T-helper 1 cell treated with Interleukin-12 subunit alpha and Interleukin-12 subunit beta and Interleukin-4 antibody, amounts not matched to agents 30 μg/mL and 1 μg/mL, for 36 hours (primary cell): Measurements from ENCODE around the gene MIPEP.

Experiments used
- H3K27ac Mint-ChIP-seq: one replicate; pipeline ENCODE4 v1.8.0; 2021; ENCODE audit warnings: mild to moderate bottlenecking, mixed read lengths
- H3K27me3 Mint-ChIP-seq: one replicate; pipeline ENCODE4 v1.8.0; 2021; ENCODE audit warnings: low read depth, mixed read lengths
- H3K36me3 Mint-ChIP-seq: one replicate; pipeline ENCODE4 v1.8.0; 2021; ENCODE audit warnings: low read depth, mixed read lengths
- H3K4me1 Mint-ChIP-seq: one replicate; pipeline ENCODE4 v1.8.0; 2021; ENCODE audit warnings: low read depth, mixed read lengths
- H3K4me3 Mint-ChIP-seq: one replicate; pipeline ENCODE4 v1.8.0; 2021; ENCODE audit warnings: mild to moderate bottlenecking, moderate library complexity, mixed read lengths
- H3K9me3 Mint-ChIP-seq: one replicate; pipeline ENCODE4 v1.8.0; 2021; ENCODE audit warnings: mixed read lengths

MIPEP gene

GRCh38 chr13:23870356-23871140 is 18.7 kb downstream of the MIPEP start:
- Mint-ChIP-seq H3K27ac (no peak overlapping the region), H3K4me3 (no peak overlapping the region), H3K27me3 (no peaks in the 10 kb centered on the region), H3K4me1 (no peaks in the 10 kb centered on the region), H3K9me3 (no peaks in the 10 kb centered on the region), H3K36me3 (no peaks in the 10 kb centered on the region)

GRCh38 chr13:23868521-23868920 is 20.7 kb downstream of the MIPEP start:
- Mint-ChIP-seq H3K27me3 (no peaks in the 10 kb centered on the region), H3K27ac (no peak overlapping the region), H3K4me3 (no peak overlapping the region), H3K36me3 (no peaks in the 10 kb centered on the region), H3K9me3 (no peaks in the 10 kb centered on the region), H3K4me1 (no peaks in the 10 kb centered on the region)

- Mint-ChIP-seq H3K4me3 (no peak overlapping the region), H3K27me3 (no peaks in the 10 kb centered on the region), H3K27ac (no peak overlapping the region), H3K4me1 (no peaks in the 10 kb centered on the region), H3K9me3 (no peaks in the 10 kb centered on the region), H3K36me3 (no peaks in the 10 kb centered on the region)
Observed at GRCh38 chr13:23867027-23867491, 22.1 kb downstream of the MIPEP start.

GRCh38 chr13:23866420-23867026 is 22.7 kb downstream of the MIPEP start:
- Mint-ChIP-seq H3K4me1 (no peaks in the 10 kb centered on the region), H3K9me3 (no peaks in the 10 kb centered on the region), H3K4me3 (no peak overlapping the region), H3K36me3 (no peaks in the 10 kb centered on the region), H3K27me3 (no peaks in the 10 kb centered on the region), H3K27ac (no peak overlapping the region)

- H3K4me3 Mint-ChIP-seq, result no peak overlapping the region
- H3K9me3 Mint-ChIP-seq, result no peaks in the 10 kb centered on the region
- H3K4me1 Mint-ChIP-seq, result no peaks in the 10 kb centered on the region
- H3K36me3 Mint-ChIP-seq, result no peaks in the 10 kb centered on the region
- H3K27ac Mint-ChIP-seq, result no peak overlapping the region
- no peaks in the 10 kb centered on the region for H3K27me3 Mint-ChIP-seq
Observed at GRCh38 chr13:23865906-23866305, 23.3 kb downstream of the MIPEP start.

- H3K4me3 Mint-ChIP-seq, result no peak overlapping the region
- H3K4me1 Mint-ChIP-seq, result no peaks in the 10 kb centered on the region
- H3K36me3 Mint-ChIP-seq, result no peaks in the 10 kb centered on the region
- H3K9me3 Mint-ChIP-seq, result no peaks in the 10 kb centered on the region
- no peak overlapping the region for H3K27ac Mint-ChIP-seq
- H3K27me3 Mint-ChIP-seq, result no peaks in the 10 kb centered on the region
Observed at GRCh38 chr13:23865026-23865425, 24.2 kb downstream of the MIPEP start.

- no peaks in the 10 kb centered on the region for H3K36me3 Mint-ChIP-seq
Observed at GRCh38 chr13:23861310-23861709, 27.9 kb downstream of the MIPEP start.

GRCh38 chr13:23859904-23860303 is 29.3 kb downstream of the MIPEP start:
- no peaks in the 10 kb centered on the region for H3K9me3 Mint-ChIP-seq
- H3K36me3 Mint-ChIP-seq, result no peaks in the 10 kb centered on the region
- H3K4me1 Mint-ChIP-seq, result no peaks in the 10 kb centered on the region
- no peak overlapping the region for H3K27ac Mint-ChIP-seq
- H3K27me3 Mint-ChIP-seq, result no peaks in the 10 kb centered on the region
- no peak overlapping the region for H3K4me3 Mint-ChIP-seq

More at GRCh38 chr13:23861310-23861709, 27.9 kb downstream of the MIPEP start:
- Mint-ChIP-seq H3K9me3 (no peaks in the 10 kb centered on the region), H3K27ac (no peak overlapping the region), H3K4me3 (no peak overlapping the region), H3K27me3 (no peaks in the 10 kb centered on the region), H3K4me1 (no peaks in the 10 kb centered on the region)

GRCh38 chr13:23859455-23859854 is 29.7 kb downstream of the MIPEP start:
- no peaks in the 10 kb centered on the region for H3K4me1 Mint-ChIP-seq
- no peaks in the 10 kb centered on the region for H3K27me3 Mint-ChIP-seq
- no peaks in the 10 kb centered on the region for H3K9me3 Mint-ChIP-seq
- H3K36me3 Mint-ChIP-seq, result no peaks in the 10 kb centered on the region
- H3K4me3 Mint-ChIP-seq, result no peak overlapping the region
- no peak overlapping the region for H3K27ac Mint-ChIP-seq

GRCh38 chr13:23858546-23858945 is 30.7 kb downstream of the MIPEP start:
- Mint-ChIP-seq H3K27ac (no peak overlapping the region), H3K4me1 (no peaks in the 10 kb centered on the region), H3K27me3 (no peaks in the 10 kb centered on the region), H3K9me3 (no peaks in the 10 kb centered on the region), H3K36me3 (no peaks in the 10 kb centered on the region), H3K4me3 (no peak overlapping the region)

- Mint-ChIP-seq H3K36me3 (peaks cover 3% of the 10 kb centered on the region), H3K27ac (no peak overlapping the region), H3K4me3 (no peak overlapping the region), H3K27me3 (no peaks in the 10 kb centered on the region), H3K9me3 (no peaks in the 10 kb centered on the region), H3K4me1 (no peaks in the 10 kb centered on the region)
Observed at GRCh38 chr13:23856008-23856750, 33.0 kb downstream of the MIPEP start.

- no peaks in the 10 kb centered on the region for H3K4me1 Mint-ChIP-seq
- H3K9me3 Mint-ChIP-seq, result no peaks in the 10 kb centered on the region
- no peak overlapping the region for H3K4me3 Mint-ChIP-seq
- no peak overlapping the region for H3K27ac Mint-ChIP-seq
- peaks cover 3% of the 10 kb centered on the region for H3K36me3 Mint-ChIP-seq
- no peaks in the 10 kb centered on the region for H3K27me3 Mint-ChIP-seq
Observed at GRCh38 chr13:23855360-23855759, 33.8 kb downstream of the MIPEP start.

- H3K4me3 Mint-ChIP-seq, result no peak overlapping the region
- no peaks in the 10 kb centered on the region for H3K9me3 Mint-ChIP-seq
- H3K36me3 Mint-ChIP-seq, result peaks cover 3% of the 10 kb centered on the region
- no peaks in the 10 kb centered on the region for H3K27me3 Mint-ChIP-seq
- no peaks in the 10 kb centered on the region for H3K4me1 Mint-ChIP-seq
- no peak overlapping the region for H3K27ac Mint-ChIP-seq
Observed at GRCh38 chr13:23852351-23852750, 36.8 kb downstream of the MIPEP start.

- Mint-ChIP-seq H3K36me3 (peaks cover 3% of the 10 kb centered on the region), H3K27ac (no peak overlapping the region), H3K27me3 (no peaks in the 10 kb centered on the region)
Observed at GRCh38 chr13:23851106-23851505, 38.1 kb downstream of the MIPEP start.

GRCh38 chr13:23850134-23850533 is 39.1 kb downstream of the MIPEP start:
- Mint-ChIP-seq H3K4me1 (no peaks in the 10 kb centered on the region), H3K27ac (no peak overlapping the region), H3K9me3 (no peaks in the 10 kb centered on the region), H3K36me3 (peaks cover 3% of the 10 kb centered on the region), H3K4me3 (no peak overlapping the region), H3K27me3 (no peaks in the 10 kb centered on the region)

More at GRCh38 chr13:23851106-23851505, 38.1 kb downstream of the MIPEP start:
- Mint-ChIP-seq H3K4me3 (no peak overlapping the region), H3K9me3 (no peaks in the 10 kb centered on the region), H3K4me1 (no peaks in the 10 kb centered on the region)
